BJ (cell line): Measurements from ENCODE around the gene NCAPD2. TPM values are rescaled to one million over a fixed set of nuclear protein-coding genes. Genes with fewer than 3 reads are reported as not detected.
A peak's percentile ranks its signal among the peaks of the same experiment; 100 is the strongest.
"Not testable (repeated sequence)": the region's sequence is repeated elsewhere in the genome, so short reads cannot be mapped to it uniquely, and the experiment has no call there.

Experiments
- CTCF ChIA-PET: fragments of 350-600 bp; formaldehyde crosslinking; extraction: SDS; loops from one replicate; lab custom pipeline; 2021; ENCODE audit warnings: antibody characterized with exemption, inconsistent platforms; lab: Yijun Ruan, JAX
- POLR2A ChIA-PET: fragments of 300-600 bp; sonication (Branson Sonifier 250); formaldehyde crosslinking; extraction: SDS; loops from one replicate; lab custom pipeline; 2021; ENCODE audit warnings: antibody characterized with exemption; lab: Charles Lee
- DNase-seq: peaks from one replicate; pipeline ENCODE4 v3.0.0-alpha.2; 2011; ENCODE audit warnings: low read depth
- H3K27me3 ChIP-seq: 2 replicates; pipeline ENCODE4 v1.6.0; 2011; ENCODE audit warnings: low read length; ENCODE audit not compliant: control insufficient read depth, insufficient read depth
- H3K36me3 ChIP-seq: 2 replicates; pipeline ENCODE4 v1.5.1; 2011; ENCODE audit warnings: low read length; ENCODE audit not compliant: control insufficient read depth, insufficient read depth
- H3K4me3 ChIP-seq: 2 replicates; pipeline ENCODE4 v1.5.1; 2011; ENCODE audit warnings: low read depth, mild to moderate bottlenecking, control low read depth, low read length
- polyA plus RNA-seq: library from polyadenylated mRNA; depleted of rRNA; stranded (reverse); fragments of >200 nt; gene quantifications from 2 replicates; pipeline ENCODE4 v1.2.3, GENCODE V29; 2011
- TF ChIP-seq, protein P1 (sequence below): IDR thresholded peaks from 2 replicates; pipeline ENCODE4 v1.5.1; 2011; ENCODE audit warnings: low read depth, mild to moderate bottlenecking, control low read depth, inconsistent platforms, low read length, moderate library complexity; ENCODE audit not compliant: insufficient read depth

Gene NCAPD2
- polyA plus RNA-seq, 1 experiment: 65.6 TPM

DNA sequence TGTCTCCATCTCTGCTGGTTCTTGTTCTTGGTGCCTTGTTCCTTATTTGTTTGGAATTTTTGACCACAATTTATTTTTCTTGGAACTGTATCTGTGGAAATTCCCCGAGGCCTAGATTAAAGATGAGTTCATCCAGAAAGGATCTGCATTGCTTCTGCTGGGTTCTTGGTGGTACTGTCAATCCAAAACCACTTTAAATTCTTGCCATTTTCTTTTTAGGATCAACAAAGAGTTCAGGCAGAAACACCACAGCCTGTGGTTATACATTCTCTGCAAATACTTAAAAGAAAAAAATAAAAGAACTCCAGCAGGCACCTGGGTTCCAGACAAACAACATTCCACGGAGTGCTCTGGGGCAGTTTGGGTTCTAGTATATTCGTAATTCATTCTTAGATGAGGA lies 17.4 kb upstream of the NCAPD2 start:
- H3K36me3 ChIP-seq: no peaks in the 10 kb centered on the region
- DNase-seq: peak; percentile 87
- ChIA-PET POLR2A (no interaction called here), CTCF (no interaction called here)
- no peak overlapping the region for H3K4me3 ChIP-seq
- TF ChIP-seq, protein P1, sequence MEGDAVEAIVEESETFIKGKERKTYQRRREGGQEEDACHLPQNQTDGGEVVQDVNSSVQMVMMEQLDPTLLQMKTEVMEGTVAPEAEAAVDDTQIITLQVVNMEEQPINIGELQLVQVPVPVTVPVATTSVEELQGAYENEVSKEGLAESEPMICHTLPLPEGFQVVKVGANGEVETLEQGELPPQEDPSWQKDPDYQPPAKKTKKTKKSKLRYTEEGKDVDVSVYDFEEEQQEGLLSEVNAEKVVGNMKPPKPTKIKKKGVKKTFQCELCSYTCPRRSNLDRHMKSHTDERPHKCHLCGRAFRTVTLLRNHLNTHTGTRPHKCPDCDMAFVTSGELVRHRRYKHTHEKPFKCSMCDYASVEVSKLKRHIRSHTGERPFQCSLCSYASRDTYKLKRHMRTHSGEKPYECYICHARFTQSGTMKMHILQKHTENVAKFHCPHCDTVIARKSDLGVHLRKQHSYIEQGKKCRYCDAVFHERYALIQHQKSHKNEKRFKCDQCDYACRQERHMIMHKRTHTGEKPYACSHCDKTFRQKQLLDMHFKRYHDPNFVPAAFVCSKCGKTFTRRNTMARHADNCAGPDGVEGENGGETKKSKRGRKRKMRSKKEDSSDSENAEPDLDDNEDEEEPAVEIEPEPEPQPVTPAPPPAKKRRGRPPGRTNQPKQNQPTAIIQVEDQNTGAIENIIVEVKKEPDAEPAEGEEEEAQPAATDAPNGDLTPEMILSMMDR: no peak
- no peaks in the 10 kb centered on the region for H3K27me3 ChIP-seq

DNA sequence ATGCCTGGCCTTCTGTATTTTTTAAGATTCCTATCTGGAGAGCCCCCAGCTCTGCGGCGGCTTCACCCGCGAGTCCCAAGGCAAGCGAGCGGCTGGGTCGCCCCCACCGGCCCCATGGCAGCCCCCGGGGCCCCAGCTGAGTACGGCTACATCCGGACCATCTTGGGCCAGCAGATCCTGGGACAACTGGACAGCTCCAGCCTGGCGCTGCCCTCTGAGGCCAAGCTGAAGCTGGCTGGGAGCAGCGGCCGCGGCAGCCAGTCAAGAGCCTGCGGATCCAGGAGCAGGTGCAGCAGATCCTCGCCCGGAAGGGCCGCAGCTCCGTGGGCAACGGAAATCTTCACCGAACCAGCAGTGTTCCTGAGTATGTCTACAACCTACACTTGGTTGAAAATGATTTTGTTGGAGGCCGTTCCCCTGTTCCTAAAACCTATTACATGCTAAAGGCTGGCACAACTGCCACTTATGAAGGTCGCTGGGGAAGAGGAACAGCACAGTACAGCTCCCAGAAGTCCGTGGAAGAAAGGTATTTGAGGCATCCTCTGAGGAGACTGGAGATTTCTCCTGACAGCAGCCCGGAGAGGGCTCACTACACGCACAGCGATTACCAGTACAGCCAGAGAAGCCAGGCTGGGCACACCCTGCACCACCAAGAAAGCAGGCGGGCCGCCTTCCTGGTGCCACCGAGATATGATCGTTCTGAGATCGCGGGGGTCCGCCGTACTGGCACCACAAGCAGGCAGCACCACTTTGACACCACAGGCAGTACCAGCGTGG lies 16.1 kb upstream of the NCAPD2 start:
- H3K36me3 ChIP-seq, POLR2A ChIA-PET, DNase-seq, H3K4me3 ChIP-seq, H3K27me3 ChIP-seq: not testable (repeated sequence)
- CTCF ChIA-PET: interaction anchor here (1.1 kb wide), 2 partner anchors 12 to 59 kb away, joined by 3 read pairs; no protein-coding TSS in a partner anchor

DNA sequence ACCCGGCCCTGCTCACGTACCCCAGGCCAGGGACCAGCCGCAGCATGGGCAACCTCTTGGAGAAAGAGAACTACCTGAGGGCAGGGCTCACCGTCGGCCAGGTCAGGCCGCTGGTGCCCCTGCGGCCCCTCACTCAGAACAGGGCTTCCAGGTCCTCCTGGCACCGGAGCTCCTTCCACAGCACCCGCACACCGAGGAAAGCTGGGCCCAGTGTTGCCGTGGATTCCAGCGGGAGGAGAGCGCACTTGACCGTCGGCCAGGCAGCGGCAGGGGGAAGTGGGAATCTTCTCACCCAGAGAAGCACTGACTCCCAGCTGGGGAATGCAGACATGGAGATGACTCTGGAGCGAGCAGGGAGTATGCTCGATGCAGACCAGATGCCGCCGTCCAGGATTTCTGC lies 15.5 kb upstream of the NCAPD2 start:
- no peak overlapping the region for H3K4me3 ChIP-seq
- H3K27me3 ChIP-seq: no peaks in the 10 kb centered on the region
- DNase-seq: peak; percentile 33
- POLR2A ChIA-PET: no interaction called here
- CTCF ChIA-PET: interaction anchor here (1.1 to 1.5 kb wide), 3 partner anchors 11 to 59 kb away, joined by 3 read pairs; no protein-coding TSS in a partner anchor
- TF ChIP-seq, protein P1: no peak
- H3K36me3 ChIP-seq: no peaks in the 10 kb centered on the region

- ChIA-PET POLR2A (no interaction called here), CTCF (interaction anchor here (0.6 kb wide), 1 partner anchor 160 kb away, joined by 4 read pairs; no protein-coding TSS in a partner anchor)
Observed at GRCh38 chr12:6488240-6488639, 5.7 kb upstream of the NCAPD2 start.

DNA sequence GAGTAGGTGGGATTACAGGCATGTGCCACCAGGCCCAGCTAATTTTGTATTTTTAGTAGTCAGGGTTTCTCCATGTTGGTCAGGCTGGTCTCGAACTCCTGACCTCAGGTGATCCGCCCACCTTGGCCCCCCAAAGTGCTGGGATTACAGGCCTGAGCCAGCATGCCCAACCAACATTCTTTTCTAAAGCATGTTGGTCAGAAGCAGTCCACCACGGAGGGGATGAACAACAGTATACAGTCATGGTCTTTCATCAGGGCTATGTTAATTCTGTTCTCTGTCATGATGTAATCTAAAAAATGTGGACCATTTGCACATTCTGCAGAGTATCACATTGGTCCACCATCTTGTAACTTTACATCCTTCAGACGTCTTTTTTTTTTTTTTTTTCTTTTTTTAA lies 4.5 kb upstream of the NCAPD2 start:
- POLR2A ChIA-PET: no interaction called here
- DNase-seq: no peak
- CTCF ChIA-PET: interaction anchor here (1.3 kb wide), 1 partner anchor 11 kb away, joined by 3 read pairs; no protein-coding TSS in a partner anchor

More at GRCh38 chr12:6488240-6488639, 5.7 kb upstream of the NCAPD2 start:
- TF ChIP-seq, protein P1: no peak
- DNase-seq: no peak
- Histone ChIP-seq H3K27me3 (no peaks in the 10 kb centered on the region), H3K4me3 (no peak overlapping the region), H3K36me3 (no peaks in the 10 kb centered on the region; the same call in 1 of the 2 replicates)

DNA sequence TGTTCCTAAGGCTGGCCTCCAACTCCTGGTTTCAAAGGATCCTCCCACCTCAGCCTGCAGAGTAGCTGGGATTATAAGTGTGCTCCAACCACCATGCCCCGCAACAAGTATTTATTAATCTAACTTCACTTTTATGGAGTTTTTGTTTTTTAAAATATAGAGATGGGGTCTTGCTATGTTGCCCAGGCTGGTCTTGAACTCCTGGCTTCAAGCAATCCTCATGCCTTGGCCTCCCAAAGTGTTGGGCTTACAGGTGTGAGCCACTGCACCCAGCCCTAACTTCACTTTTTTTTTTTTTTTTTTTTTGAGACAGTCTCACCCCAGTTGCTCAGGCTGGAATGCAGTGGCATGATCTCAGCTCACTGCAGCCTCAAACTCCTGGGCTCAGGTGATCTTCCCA lies 3.2 kb upstream of the NCAPD2 start:
- POLR2A ChIA-PET, CTCF ChIA-PET, DNase-seq, H3K36me3 ChIP-seq, H3K4me3 ChIP-seq, H3K27me3 ChIP-seq: not testable (repeated sequence)

More for the DNA sequence above, 4.5 kb upstream of the NCAPD2 start:
- Histone ChIP-seq H3K27me3 (no peaks in the 10 kb centered on the region), H3K4me3 (no peak overlapping the region), H3K36me3 (no peaks in the 10 kb centered on the region; the same call in 1 of the 2 replicates)
- TF ChIP-seq, protein P1: no peak
